Astrocyte (in vitro differentiated cells and primary cell): Measurements from ENCODE around the gene CLDND1.

Experiments
- CTCF ChIP-seq: IDR thresholded peaks from 2 replicates; pipeline ENCODE4 v1.5.1; 2011; ENCODE audit warnings: low read depth, mild to moderate bottlenecking, inconsistent platforms, low read length, moderate library complexity; ENCODE audit not compliant: insufficient read depth
- EZH2 ChIP-seq: IDR thresholded peaks from 2 replicates; pipeline ENCODE4 v1.6.1; 2012; ENCODE audit warnings: mild to moderate bottlenecking, low read length, inconsistent platforms; ENCODE audit not compliant: insufficient read depth

- TF ChIP-seq CTCF (no peak), EZH2 (no peak)
These were observed 43.1 kb upstream of the CLDND1 start for GRCh38 chr3:98565843-98566242.
